ENCODE data around the gene MAP2K1.
"Not testable (repeated sequence)": the region's sequence is repeated elsewhere in the genome, so short reads cannot be mapped to it uniquely, and the experiment has no call there.

The MAP2K1 gene

GRCh38 chr15:66496951-66497501 lies 110.3 kb downstream of the MAP2K1 start:
- H3K27ac ChIP-seq = peak overlapping the region; percentile 93
- TF ChIP-seq ZFX (IDR thresholded peaks at IDR 0.05) = no peak; the same call in 1 of the 2 replicates
- TF ChIP-seq CTCF (conservative IDR thresholded peaks at IDR 0.05) = no peak

GRCh38 chr15:66497502-66498455 lies 111.1 kb downstream of the MAP2K1 start, which contains the start of gene SNAPC5:
TSS of gene SNAPC5 (minus strand) at chr15:66497762. CDS start at chr15:66497731, 31 bp downstream.
- peak within 1 kb of the TSS; percentile 93 for H3K27ac ChIP-seq
- TF ChIP-seq ZFX (IDR thresholded peaks at IDR 0.05) = no peak
- TF ChIP-seq CTCF (conservative IDR thresholded peaks at IDR 0.05) = peak; percentile 99

GRCh38 chr15:66498501-66499386 lies 112.0 kb downstream of the MAP2K1 start:
- peak overlapping the region; percentile 93; the same call in 1 of the 2 replicates for H3K27ac ChIP-seq
- peak; percentile 2 for TF ChIP-seq CTCF (conservative IDR thresholded peaks at IDR 0.05)
- no peak for TF ChIP-seq ZFX (IDR thresholded peaks at IDR 0.05)

- not testable (repeated sequence) for H3K27ac ChIP-seq
Observed at GRCh38 chr15:66500346-66500745, 113.6 kb downstream of the MAP2K1 start.

GRCh38 chr15:66502491-66502890 lies 115.8 kb downstream of the MAP2K1 start:
- no peak for TF ChIP-seq ZFX (IDR thresholded peaks at IDR 0.05)
- TF ChIP-seq CTCF (conservative IDR thresholded peaks at IDR 0.05) = no peak
- peak overlapping the region; percentile 95; the same call in 1 of the 2 replicates for H3K27ac ChIP-seq

GRCh38 chr15:66503041-66503648 lies 116.4 kb downstream of the MAP2K1 start:
- H3K27ac ChIP-seq = peak overlapping the region; percentile 95; the same call in 1 of the 2 replicates

- TF ChIP-seq ZFX (IDR thresholded peaks at IDR 0.05) (no peak), CTCF (conservative IDR thresholded peaks at IDR 0.05) (no peak)
- H3K27ac ChIP-seq = peak overlapping the region; percentile 95
Observed at GRCh38 chr15:66503780-66504562, 117.3 kb downstream of the MAP2K1 start.
